HG02623 (cell line): ENCODE results near the gene EXT2.

Source experiments
- ATAC-seq: cut with Tn5 transposase; IDR thresholded peaks from one replicate; pipeline ENCODE4 v1.9.1; 2021; ENCODE audit warnings: moderate library complexity; ENCODE audit not compliant: unreplicated experiment

Gene EXT2

GRCh38 chr11:44263738-44264437 is 168.4 kb downstream of the EXT2 start:
- ATAC-seq, result no peak

DNA sequence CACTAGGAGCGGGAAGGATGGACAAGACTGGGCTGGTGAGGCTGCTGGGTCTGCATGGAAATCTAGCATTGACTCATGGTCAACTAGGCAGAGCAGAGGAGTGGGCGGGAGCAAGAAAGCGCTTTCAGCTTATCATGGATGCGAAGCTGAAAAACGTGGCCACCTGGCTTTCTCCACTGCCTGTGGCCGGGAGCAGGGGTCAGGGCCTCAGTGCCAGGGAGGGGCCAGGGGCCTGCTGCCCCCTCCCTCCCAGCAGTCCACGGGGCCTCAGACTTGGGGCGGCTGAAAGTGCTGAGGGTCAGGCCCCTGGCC is 168.9 kb downstream of the EXT2 start:
- no peak for ATAC-seq

DNA sequence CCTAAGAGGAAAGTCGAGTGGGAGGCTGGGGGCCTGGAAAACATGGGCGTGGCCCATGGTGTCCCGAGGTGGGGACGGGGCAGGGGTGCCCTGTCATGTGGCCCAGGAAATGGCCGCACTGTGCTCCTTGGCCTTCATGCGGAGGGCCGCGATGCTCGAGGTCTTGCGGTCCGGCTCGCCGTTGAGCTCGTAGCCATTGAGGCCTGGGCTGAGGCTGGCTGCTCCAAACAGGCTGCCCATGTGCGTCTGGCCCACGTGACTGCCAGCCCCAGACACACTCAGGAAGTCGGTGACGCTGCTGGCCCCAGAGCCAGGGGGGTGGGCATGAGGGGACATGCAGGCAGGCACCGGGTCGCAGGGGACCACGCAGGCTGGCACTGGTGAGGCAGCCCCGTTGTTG is 169.3 kb downstream of the EXT2 start:
- ATAC-seq, result no peak

DNA sequence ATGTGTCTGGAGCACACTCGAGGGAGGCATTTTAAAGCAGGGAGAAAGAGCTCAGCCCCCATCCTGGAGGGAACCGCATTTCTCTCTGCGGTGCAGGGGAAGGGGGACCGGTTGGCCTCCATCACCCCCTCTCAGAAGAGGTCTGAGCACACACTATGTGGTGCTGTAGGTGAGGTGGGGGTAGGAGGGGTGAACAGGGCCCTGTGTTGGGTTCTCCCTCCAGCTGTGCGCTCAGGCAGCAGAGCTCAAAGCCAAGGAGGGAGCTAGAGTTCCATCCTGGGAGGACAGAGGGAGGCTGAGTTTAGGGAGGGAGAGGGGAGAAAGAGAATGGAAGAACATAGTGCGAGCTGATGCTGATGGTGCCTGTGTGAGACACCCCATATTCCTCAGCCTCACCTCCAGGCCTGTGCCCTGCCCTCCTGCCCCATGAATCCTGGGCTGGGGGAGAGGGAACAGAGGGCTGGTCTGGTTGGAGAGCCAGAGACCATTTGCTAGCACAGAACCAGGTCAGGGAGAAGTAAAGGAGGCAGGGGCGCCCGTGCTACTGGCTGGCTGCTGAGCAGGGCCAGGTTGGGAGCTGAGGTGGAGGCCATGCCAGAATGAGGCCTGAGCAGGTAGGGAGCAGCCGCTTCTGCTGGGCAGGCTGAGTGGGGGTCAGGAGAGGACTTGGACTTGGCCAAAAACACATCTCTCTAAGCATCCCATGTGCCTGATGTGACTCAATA is 170.7 kb downstream of the EXT2 start:
- ATAC-seq, result no peak

DNA sequence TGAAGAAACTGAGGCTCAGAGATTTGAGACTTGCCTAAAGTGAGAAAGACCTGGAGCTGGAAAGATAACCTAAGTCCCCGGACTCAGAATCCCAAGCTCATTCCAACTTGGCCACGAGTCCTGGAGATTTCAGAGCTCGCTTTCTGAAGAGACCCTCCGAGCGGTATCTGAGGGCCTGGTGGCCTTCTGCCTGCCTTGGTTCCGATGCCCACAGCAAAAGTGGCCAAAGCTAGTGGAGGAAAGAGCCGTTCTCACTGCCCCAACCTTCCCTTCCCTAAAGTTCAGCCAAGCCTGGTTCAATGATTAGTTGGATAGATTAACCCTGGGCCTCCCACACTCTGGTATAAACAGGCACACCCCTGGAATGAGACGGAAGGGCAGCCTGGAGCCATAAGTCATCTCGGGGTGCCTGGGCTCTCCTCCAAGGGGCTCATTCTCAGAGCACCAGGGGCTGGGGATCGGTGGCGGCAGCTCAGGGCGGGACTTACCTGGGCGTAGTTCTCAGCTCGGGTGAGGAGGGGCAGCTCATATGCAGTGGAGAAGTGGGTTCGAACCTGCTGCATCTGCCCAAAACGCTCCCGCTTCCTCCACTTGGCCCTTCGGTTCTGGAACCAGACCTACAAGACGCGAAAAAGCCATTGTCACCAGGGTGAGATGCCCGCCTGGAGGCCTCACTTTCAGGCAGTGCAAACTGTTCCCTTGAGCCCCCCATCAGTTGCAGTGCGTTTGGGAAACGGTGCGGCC is 171.7 kb downstream of the EXT2 start:
- ATAC-seq, result no peak

DNA sequence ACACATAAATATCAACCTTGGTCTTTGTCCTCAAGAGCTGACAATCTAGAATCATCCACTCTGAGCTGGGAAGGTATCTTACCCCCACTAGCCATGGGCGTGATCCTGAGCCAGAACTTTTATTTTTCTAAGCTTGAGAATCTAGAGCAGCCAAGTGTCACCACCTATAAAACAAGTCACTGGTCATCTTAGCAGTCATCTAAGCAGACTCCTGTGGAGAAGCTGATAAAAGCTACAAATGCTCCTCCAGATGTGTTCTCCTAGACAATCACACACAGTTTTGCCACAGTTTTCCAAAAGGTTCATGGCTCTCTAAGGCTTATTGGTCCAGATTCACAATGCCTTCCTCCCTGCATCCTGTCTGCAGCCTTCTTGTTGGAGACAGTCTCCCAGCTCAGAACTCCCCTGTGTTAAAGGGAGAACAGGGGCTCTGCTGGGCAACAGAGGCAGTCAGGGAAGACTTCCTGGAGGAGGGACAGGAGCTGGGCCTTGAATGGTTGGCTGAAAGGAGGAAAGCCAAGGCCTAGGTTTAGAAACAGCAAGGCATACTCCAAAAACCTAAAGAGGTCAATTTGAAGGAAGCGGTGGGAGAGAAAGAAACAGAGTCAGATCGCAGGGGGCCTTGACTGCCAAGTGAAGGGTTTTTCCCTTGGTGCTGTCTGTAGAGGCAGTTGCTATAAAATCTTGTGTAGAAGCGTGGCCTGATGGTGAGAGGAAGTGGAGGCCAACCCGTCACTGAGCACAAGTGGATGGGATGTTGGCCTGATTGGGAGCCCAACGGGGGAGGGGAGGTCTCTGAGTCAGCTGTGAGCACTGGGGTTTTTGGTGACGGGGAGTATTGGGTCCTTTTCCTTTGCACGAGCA is 172.5 kb downstream of the EXT2 start:
- no peak for ATAC-seq

- no peak for ATAC-seq
Observed at GRCh38 chr11:44268614-44269080, 173.2 kb downstream of the EXT2 start.

GRCh38 chr11:44269369-44270351 is 174.2 kb downstream of the EXT2 start:
- no peak for ATAC-seq

DNA sequence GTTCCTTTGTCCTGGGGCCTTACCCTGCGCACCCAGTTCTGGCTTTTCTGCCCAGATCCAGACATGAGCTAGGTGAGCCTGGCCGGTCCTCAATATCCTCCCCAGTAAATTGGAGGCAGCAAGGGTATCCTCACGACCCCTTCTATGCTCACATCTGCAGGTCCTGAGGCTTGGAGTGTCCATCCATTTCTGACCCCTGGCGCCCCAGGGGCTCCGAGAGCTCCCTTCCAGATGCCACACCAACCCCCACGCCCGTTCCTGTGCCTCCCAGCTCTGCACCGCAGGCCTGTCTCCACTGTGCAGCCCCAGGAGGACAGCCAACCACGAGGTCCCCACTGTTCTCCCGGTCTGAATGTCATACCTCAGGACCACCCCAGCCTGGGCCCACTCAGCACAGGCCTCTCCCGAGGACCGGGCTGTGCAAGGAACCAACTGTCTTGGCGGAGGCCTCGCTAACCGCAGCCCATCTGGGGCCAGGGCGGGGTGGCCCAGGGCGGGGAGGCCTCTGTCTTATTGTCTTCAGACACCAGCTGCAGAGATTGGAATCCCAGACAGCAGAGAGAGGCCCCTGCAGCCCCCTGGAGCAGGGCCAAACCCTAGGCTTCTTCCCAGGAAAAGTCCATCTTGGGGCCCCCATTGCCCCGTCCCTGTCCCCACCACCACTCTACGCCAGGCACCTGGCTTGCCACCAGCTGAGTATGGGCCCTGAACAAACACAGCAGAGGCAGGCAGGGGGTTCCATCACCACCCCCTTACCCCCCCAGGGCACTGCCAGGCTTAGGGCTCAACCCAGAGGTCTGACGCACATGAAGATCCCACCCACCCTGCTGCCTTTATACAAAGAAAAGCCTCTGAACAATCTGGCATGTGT is 175.2 kb downstream of the EXT2 start:
- ATAC-seq, result no peak

DNA sequence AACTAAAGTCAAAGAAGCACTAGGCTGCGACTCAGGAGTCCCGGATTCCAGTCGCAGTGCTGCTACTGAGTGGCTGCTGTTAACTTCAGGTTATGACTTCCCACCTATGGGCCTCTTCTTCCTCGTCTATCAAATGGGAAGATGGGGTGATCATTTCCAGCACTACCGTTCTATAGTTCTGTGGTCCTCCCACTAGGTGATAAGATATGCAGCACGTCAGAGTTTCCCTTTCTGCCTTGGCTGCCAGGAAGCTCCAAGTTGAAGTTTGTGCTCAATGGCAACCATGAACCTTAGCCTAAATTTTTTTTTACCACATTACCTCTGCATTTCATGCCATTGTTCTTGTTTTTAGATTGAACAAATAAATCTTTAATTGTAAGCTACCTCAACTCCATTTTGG is 175.8 kb downstream of the EXT2 start:
- ATAC-seq, result no peak

GRCh38 chr11:44274404-44274803 is 178.9 kb downstream of the EXT2 start:
- ATAC-seq, result no peak

DNA sequence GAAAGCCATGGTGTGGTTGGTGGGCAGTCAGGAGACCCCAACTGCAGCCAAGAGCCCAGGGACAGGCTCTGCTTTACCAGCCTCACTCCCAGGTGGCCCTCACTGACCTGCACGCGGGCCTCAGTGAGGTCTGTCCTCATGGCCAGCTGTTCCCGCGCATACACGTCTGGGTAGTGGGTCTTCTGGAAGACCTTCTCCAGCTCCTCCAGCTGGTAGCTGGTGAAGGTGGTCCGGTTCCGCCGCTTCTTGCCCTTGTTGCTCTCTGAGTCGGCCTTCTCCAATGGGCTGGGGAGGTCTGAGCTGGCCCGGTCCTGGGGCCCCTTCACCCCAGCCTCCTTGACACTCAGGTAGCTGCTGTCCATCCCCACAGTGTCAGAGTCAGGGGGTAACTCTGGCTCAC is 179.8 kb downstream of the EXT2 start:
- ATAC-seq, result no peak

DNA sequence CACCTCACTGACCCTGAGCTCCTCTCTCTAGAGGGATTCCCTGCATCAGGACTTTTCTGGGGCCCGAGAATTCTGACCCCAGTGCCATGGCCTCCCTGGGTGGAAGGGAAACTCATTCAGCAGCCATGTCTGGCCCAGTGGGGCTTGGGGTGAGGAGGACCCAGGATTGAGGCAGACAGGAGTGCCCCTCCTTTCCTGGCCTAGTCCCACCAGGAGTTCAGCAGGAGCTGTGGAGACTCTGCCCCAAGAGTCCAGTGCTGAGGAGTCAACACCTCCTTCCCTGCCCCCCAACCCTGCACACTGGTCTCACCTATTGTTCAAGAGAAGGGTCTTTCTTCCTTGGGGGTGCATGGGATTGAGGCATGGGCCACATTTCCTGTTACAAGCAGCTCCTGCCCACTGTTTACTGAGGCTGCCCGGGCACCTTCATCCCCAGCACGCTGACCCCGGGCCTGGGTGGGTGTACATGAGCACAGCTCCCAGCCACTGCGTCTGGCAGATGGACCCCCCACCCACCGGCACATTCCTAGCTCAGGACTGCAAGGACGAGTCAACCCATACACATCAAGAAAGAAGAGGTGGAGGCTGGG is 180.6 kb downstream of the EXT2 start:
- ATAC-seq, result no peak

GRCh38 chr11:44277196-44278090 is 182.0 kb downstream of the EXT2 start:
- ATAC-seq, result no peak

DNA sequence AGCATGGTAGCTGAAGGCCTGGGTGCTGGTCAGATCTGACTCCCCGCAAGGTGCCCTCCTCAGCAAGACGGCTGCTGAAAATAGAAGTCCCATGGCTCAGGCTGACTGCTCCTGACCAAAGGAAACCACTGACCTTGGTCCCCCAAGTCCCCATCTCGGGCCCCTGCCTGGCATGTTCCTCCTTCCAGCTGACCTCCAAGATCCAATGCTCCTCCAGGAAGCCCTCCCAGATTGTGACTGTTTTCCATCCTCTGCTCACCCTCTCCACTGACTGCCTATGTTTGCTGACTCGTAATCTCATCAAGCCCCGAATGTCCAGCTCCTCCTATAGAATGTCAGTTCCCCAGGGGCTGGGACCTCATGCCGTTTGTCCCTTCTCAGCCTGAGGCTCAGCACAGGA is 184.0 kb downstream of the EXT2 start:
- ATAC-seq, result no peak

DNA sequence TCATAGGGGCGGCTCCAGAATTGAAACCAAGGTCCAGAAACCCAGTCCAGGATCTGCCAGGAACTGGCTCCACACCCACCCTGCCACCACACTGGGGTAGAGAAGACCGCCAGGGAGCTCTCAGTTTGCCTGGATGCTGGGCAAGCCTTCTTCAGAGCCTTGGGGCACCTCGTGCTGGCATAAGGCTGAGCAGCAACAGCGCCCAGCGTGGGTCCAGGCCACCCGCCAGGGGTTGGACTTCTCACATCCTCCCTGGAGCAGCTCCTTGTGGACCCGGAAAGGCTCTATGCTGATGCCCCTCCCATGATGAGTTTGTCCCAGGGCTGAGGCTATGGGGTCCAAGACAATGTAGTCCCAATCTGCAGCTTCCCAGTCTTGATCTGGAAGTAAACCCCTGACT is 184.8 kb downstream of the EXT2 start:
- no peak for ATAC-seq

DNA sequence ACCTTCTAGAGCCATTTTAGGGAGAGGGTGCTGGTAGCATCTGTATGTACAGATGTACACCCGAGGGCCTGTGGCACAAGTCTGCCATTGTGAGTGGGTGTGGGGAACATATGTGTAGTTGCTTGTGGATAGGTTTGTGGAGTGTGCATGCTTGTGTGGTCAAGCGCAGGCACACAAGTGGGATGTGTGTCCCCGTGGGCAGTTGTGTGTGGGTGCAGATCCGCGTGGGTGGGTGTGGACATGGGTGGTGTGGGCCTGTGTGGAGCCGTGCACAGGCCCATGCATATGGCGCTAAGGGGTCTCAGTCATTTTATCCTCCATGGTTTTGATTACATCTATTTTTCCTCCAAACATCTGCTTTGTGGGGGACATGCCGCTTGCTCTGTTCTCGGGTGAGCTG is 185.7 kb downstream of the EXT2 start:
- no peak for ATAC-seq

GRCh38 chr11:44282620-44283019 is 187.1 kb downstream of the EXT2 start:
- no peak for ATAC-seq
